ENCODE data around the gene NT5C3B.
A peak's percentile ranks its signal among the peaks of the same experiment; 100 is the strongest.
"Not testable (repeated sequence)": the region's sequence is repeated elsewhere in the genome, so short reads cannot be mapped to it uniquely, and the experiment has no call there.

Gene NT5C3B

DNA sequence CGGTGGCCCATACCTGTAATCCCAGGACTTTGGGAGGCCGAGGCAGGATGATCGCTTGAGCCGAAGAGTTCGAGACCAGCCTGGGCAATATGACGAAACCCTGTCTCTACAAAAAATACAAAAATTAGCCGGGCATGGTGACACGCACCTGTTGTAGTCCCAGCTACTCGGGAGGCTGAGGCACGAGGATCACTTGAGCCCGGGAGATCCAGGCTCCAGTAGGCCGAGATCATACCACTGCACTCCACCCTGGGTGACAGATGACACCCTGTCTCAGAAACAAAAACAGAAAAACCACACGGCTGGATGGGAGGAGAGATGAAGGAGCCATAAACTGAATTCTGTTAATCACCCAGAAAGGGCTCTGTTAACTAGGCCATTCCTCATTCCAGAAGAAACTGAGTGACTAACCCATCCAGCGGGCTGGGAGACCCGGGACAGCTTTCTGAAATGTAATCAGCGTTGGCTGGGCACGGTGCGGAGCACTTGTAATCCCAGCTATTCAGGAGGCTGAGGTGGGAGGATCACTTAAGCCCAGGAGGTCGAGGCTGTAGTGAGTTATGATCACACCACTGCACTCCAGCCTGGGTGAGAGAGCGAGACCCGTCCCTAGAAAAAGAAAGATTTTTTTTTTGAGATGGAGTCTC is 641 bp upstream of the NT5C3B start:
- H3K9me3 Mint-ChIP-seq: no peaks in the 10 kb centered on the region
- no peak overlapping the region for H3K27ac Mint-ChIP-seq (ENCODE audit: low read depth)
- ATAC-seq (replicated peaks; ENCODE audit: extremely low read depth, poor library complexity, severe bottlenecking) (no peak), DNase-seq (ENCODE audit: low spot score in 2 of 2) (no peak)
- peaks cover 10% of the 10 kb centered on the region for H3K4me1 Mint-ChIP-seq
- peak overlapping the region; percentile 81 for H3K4me3 Mint-ChIP-seq
- no peaks in the 10 kb centered on the region for H3K27me3 Mint-ChIP-seq
- peaks cover 3% of the 10 kb centered on the region for H3K36me3 Mint-ChIP-seq (ENCODE audit: insufficient read depth)

DNA sequence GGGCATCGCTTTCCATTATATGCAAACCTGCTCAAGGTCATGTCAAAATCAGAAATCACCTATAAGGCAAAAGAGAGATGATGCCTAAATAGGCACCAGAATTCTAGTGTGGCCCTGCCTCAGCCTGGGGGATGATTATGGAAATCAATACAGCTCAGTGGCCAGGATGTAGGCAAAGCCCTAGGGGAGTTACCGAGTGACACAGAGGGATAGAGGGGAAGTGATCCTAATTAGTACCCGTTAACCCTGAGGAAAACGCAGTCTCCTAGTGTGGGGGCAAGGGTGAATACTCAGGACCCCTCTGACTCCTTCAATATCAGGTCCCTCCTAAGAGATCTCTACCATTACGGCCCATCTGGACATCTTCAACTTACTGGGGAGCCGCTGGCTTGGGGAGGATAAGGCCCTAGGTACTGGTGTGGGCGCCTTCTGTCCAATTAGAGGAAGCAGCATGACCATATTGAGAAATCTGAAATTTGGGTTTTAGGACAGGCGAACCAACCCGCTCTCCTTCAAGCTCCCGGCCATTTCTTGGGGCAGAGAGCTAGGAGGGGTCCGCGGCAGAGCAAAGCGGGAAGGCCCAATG is 725 bp downstream of the NT5C3B start:
- Mint-ChIP-seq H3K4me3 (peak overlapping the region; percentile 81), H3K27ac (ENCODE audit: low read depth) (peak overlapping the region; percentile 30), H3K27me3 (no peaks in the 10 kb centered on the region), H3K4me1 (peaks cover 10% of the 10 kb centered on the region), H3K9me3 (no peaks in the 10 kb centered on the region), H3K36me3 (ENCODE audit: insufficient read depth) (peaks cover 9% of the 10 kb centered on the region)
- DNase-seq (ENCODE audit: low spot score in 2 of 2) (no peak), ATAC-seq (replicated peaks; ENCODE audit: extremely low read depth, poor library complexity, severe bottlenecking) (no peak)

DNA sequence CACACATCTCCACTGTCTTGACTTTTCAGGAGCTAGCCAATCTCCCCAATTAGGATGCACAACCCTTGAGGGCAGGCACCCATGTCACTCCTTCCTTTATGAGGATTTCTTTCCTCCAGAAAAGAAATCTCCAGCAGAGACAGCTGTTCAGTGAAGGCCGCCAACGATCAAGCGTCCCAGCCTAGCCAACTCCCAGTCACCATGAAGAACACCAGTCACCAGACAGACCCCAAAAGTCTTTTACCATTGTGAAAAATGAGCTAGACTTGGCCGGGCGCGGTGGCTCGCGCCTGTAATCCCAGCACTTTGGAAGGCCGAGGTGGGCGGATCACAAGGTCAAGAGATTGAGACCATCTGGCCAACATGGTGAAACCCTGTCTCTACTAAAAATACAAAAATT is 6.1 kb downstream of the NT5C3B start:
- peaks cover 20% of the 10 kb centered on the region for H3K36me3 Mint-ChIP-seq (ENCODE audit: insufficient read depth)
- not testable (repeated sequence) for DNase-seq (ENCODE audit: low spot score in 2 of 2); H3K27ac Mint-ChIP-seq (ENCODE audit: low read depth); H3K27me3 Mint-ChIP-seq; ATAC-seq (replicated peaks; ENCODE audit: extremely low read depth, poor library complexity, severe bottlenecking); H3K9me3 Mint-ChIP-seq; H3K4me1 Mint-ChIP-seq; H3K4me3 Mint-ChIP-seq

- Mint-ChIP-seq H3K4me3 (no peak overlapping the region), H3K27ac (ENCODE audit: low read depth) (no peak overlapping the region), H3K36me3 (ENCODE audit: insufficient read depth) (peaks cover 11% of the 10 kb centered on the region), H3K27me3 (no peaks in the 10 kb centered on the region), H3K4me1 (no peaks in the 10 kb centered on the region), H3K9me3 (no peaks in the 10 kb centered on the region)
- ATAC-seq (replicated peaks; ENCODE audit: extremely low read depth, poor library complexity, severe bottlenecking) (no peak), DNase-seq (ENCODE audit: low spot score in 2 of 2) (no peak)
These were observed 10.7 kb downstream of the NT5C3B start for GRCh38 chr17:41825175-41825845.

DNA sequence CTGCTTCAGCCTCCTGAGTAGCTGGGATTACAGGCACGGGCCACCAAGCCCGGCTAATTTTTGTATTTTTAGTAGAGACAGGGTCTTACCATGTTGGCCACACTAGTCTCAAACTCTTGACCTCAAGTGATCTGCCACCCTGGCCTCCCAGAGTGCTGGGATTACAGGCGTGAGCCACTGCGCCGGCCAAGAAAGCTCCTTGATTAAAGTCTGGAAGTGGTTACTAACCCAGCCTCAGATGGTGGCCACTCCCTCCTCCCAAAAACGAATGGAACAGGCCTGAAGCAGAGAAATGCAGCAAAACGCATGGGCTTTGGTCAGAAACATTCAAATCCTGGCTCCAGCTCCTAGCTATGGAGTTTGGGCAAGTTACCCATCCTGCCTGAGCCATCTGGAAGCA is 11.9 kb downstream of the NT5C3B start:
- Mint-ChIP-seq H3K4me3 (no peak overlapping the region), H3K27ac (ENCODE audit: low read depth) (no peak overlapping the region), H3K27me3 (peaks cover 9% of the 10 kb centered on the region), H3K9me3 (no peaks in the 10 kb centered on the region), H3K4me1 (no peaks in the 10 kb centered on the region), H3K36me3 (ENCODE audit: insufficient read depth) (peaks cover 11% of the 10 kb centered on the region)
- ATAC-seq (replicated peaks; ENCODE audit: extremely low read depth, poor library complexity, severe bottlenecking): no peak
- DNase-seq (ENCODE audit: low spot score in 2 of 2): no peak

- H3K27me3 Mint-ChIP-seq: peaks cover 11% of the 10 kb centered on the region
- no peaks in the 10 kb centered on the region for H3K4me1 Mint-ChIP-seq
- H3K27ac Mint-ChIP-seq (ENCODE audit: low read depth): no peak overlapping the region
- no peak for DNase-seq (ENCODE audit: low spot score in 2 of 2)
- no peaks in the 10 kb centered on the region for H3K9me3 Mint-ChIP-seq
- ATAC-seq (replicated peaks; ENCODE audit: extremely low read depth, poor library complexity, severe bottlenecking): no peak
- peaks cover 11% of the 10 kb centered on the region for H3K36me3 Mint-ChIP-seq (ENCODE audit: insufficient read depth)
- H3K4me3 Mint-ChIP-seq: no peak overlapping the region
These were observed 12.5 kb downstream of the NT5C3B start for GRCh38 chr17:41823580-41823979.

DNA sequence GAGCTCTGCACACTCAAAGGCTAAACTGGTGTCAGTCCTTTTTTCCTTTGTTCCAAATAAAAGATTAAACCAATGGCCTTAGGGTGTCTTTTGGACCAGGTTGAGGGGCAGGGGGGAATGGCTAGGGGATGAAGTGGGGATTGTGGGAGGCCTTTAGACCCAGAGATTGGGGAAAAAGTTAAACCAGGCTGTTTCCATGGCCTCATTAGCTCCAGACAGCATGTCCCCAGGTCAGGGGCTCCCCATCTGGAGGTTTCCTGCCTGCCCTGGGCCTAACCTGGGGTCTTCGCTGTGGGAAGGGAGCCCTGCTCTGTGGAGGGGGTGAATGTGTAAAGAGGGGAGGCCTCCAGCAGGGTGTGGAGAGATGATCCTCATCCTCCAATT is 12.9 kb downstream of the NT5C3B start:
- Mint-ChIP-seq H3K4me1 (no peaks in the 10 kb centered on the region), H3K27ac (ENCODE audit: low read depth) (no peak overlapping the region), H3K27me3 (peaks cover 15% of the 10 kb centered on the region), H3K9me3 (no peaks in the 10 kb centered on the region), H3K4me3 (no peak overlapping the region), H3K36me3 (ENCODE audit: insufficient read depth) (peaks cover 11% of the 10 kb centered on the region)
- DNase-seq (ENCODE audit: low spot score in 2 of 2) (no peak), ATAC-seq (replicated peaks; ENCODE audit: extremely low read depth, poor library complexity, severe bottlenecking) (no peak)

DNA sequence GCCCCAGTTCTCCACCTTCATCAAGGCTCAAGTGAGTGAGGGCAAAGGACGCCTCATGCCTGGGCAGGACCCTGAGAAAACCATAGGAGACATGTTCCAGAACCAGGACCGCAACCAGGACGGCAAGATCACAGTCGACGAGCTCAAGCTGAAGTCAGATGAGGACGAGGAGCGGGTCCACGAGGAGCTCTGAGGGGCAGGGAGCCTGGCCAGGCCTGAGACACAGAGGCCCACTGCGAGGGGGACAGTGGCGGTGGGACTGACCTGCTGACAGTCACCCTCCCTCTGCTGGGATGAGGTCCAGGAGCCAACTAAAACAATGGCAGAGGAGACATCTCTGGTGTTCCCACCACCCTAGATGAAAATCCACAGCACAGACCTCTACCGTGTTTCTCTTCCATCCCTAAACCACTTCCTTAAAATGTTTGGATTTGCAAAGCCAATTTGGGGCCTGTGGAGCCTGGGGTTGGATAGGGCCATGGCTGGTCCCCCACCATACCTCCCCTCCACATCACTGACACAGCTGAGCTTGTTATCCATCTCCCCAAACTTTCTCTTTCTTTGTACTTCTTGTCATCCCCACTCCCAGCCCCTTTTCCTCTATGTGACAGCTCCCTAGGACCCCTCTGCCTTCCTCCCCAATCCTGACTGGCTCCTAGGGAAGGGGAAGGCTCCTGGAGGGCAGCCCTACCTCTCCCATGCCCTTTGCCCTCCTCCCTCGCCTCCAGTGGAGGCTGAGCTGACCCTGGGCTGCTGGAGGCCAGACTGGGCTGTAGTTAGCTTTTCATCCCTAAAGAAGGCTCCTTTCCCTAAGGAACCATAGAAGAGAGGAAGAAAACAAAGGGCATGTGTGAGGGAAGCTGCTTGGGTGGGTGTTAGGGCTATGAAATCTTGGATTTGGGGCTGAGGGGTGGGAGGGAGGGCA is 13.6 kb downstream of the NT5C3B start:
- DNase-seq (ENCODE audit: low spot score in 2 of 2): no peak
- Mint-ChIP-seq H3K27me3 (peaks cover 19% of the 10 kb centered on the region), H3K27ac (ENCODE audit: low read depth) (no peak overlapping the region), H3K4me3 (no peak overlapping the region), H3K9me3 (no peaks in the 10 kb centered on the region), H3K4me1 (no peaks in the 10 kb centered on the region), H3K36me3 (ENCODE audit: insufficient read depth) (peaks cover 10% of the 10 kb centered on the region)
- ATAC-seq (replicated peaks; ENCODE audit: extremely low read depth, poor library complexity, severe bottlenecking): no peak

DNA sequence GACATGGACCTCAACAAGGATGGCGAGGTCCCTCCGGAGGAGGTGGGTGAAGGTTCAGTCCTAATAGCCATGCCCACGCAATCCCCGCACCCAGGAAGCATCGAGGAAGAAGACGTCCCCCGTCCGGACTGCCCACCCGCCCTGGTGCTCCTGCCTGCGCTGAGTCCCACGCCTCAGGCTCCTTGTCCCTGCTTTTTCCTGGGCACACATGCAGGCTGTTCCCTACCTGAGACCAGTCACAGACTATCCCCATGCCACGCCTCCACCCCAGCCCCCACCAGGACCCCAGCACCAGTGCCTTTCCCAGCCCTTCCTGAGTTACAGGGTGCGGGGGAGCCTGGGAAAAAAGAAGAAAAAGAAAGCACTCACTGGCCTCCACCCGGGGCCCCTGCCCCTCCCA is 14.3 kb downstream of the NT5C3B start:
- no peak for DNase-seq (ENCODE audit: low spot score in 2 of 2)
- Mint-ChIP-seq H3K4me1 (no peaks in the 10 kb centered on the region), H3K4me3 (no peak overlapping the region)

DNA sequence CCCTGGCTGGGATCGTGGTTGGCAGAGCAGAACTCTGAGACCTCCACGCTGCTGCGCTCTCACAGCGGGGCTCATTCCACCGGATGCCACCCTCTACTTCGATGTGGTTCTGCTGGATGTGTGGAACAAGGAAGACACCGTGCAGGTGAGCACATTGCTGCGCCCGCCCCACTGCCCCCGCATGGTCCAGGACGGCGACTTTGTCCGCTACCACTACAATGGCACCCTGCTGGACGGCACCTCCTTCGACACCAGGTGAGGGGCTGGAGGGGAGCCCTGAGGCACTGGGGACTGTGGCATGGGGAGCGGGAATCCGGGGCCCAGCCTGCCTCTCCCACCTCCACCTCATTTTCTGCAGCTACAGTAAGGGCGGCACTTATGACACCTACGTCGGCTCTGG is 18.0 kb downstream of the NT5C3B start:
- H3K4me3 Mint-ChIP-seq: no peak overlapping the region
- H3K9me3 Mint-ChIP-seq: no peaks in the 10 kb centered on the region
- peaks cover 5% of the 10 kb centered on the region for H3K4me1 Mint-ChIP-seq
- ATAC-seq (replicated peaks; ENCODE audit: extremely low read depth, poor library complexity, severe bottlenecking): no peak
- peaks cover 19% of the 10 kb centered on the region for H3K27me3 Mint-ChIP-seq
- no peaks in the 10 kb centered on the region for H3K36me3 Mint-ChIP-seq (ENCODE audit: insufficient read depth)
- no peak overlapping the region for H3K27ac Mint-ChIP-seq (ENCODE audit: low read depth)
- no peak for DNase-seq (ENCODE audit: low spot score in 2 of 2)

More for the DNA sequence above, 14.3 kb downstream of the NT5C3B start:
- no peaks in the 10 kb centered on the region for H3K9me3 Mint-ChIP-seq
- H3K27me3 Mint-ChIP-seq: peaks cover 19% of the 10 kb centered on the region
- no peak overlapping the region for H3K27ac Mint-ChIP-seq (ENCODE audit: low read depth)
- no peak for ATAC-seq (replicated peaks; ENCODE audit: extremely low read depth, poor library complexity, severe bottlenecking)
- H3K36me3 Mint-ChIP-seq (ENCODE audit: insufficient read depth): peaks cover 8% of the 10 kb centered on the region

- peaks cover 12% of the 10 kb centered on the region for H3K4me1 Mint-ChIP-seq
- DNase-seq (ENCODE audit: low spot score in 2 of 2) (no peak), ATAC-seq (replicated peaks; ENCODE audit: extremely low read depth, poor library complexity, severe bottlenecking) (no peak)
- peaks cover 4% of the 10 kb centered on the region for H3K36me3 Mint-ChIP-seq (ENCODE audit: insufficient read depth)
- no peak overlapping the region for H3K4me3 Mint-ChIP-seq
- H3K27me3 Mint-ChIP-seq: peaks cover 19% of the 10 kb centered on the region
- H3K9me3 Mint-ChIP-seq: no peaks in the 10 kb centered on the region
- no peak overlapping the region for H3K27ac Mint-ChIP-seq (ENCODE audit: low read depth)
These were observed 19.3 kb downstream of the NT5C3B start for GRCh38 chr17:41816637-41817320.

DNA sequence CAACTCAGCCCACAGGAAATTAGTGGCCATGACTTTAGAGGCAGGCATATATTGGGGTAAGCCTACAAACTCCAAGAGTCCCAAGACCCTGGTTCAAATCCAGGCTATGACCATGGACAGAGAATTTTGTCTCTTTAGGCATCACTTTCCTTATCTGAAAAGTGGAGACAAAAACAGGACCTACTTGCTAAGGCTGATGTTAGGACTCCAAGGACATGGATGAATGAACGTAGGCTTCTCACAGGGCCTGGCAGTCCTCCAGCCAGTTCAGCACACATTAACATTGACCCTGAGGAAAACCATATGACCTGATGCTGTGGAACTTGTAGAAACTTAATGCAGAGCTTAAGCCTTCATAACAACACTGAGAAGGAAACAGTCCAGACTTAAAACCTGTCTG is 21.8 kb downstream of the NT5C3B start:
- peaks cover 8% of the 10 kb centered on the region for H3K36me3 Mint-ChIP-seq (ENCODE audit: insufficient read depth)
- peaks cover 9% of the 10 kb centered on the region for H3K27me3 Mint-ChIP-seq
- no peak overlapping the region for H3K27ac Mint-ChIP-seq (ENCODE audit: low read depth)
- peak overlapping the region; percentile 38 for H3K4me3 Mint-ChIP-seq
- H3K4me1 Mint-ChIP-seq: peaks cover 29% of the 10 kb centered on the region
- DNase-seq (ENCODE audit: low spot score in 2 of 2) (no peak), ATAC-seq (replicated peaks; ENCODE audit: extremely low read depth, poor library complexity, severe bottlenecking) (no peak)
- no peaks in the 10 kb centered on the region for H3K9me3 Mint-ChIP-seq

All from central memory CD8-positive, alpha-beta T cell (primary cell).